GM18505 (cell line): ENCODE measurements around the gene SCD5.
"Not testable (repeated sequence)": the region's sequence is repeated elsewhere in the genome, so short reads cannot be mapped to it uniquely, and the experiment has no call there.

Experiments used
- ATAC-seq: cut with Tn5 transposase; IDR thresholded peaks from one replicate; pipeline ENCODE4 v1.9.1; 2021; ENCODE audit not compliant: unreplicated experiment
- POLR2A ChIP-seq: IDR thresholded peaks from 4 replicates; pipeline ENCODE4 v1.6.1; 2011; ENCODE audit warnings: borderline replicate concordance; ENCODE audit not compliant: insufficient read depth, insufficient read length; ENCODE audit errors: extremely low read depth

Gene SCD5

DNA sequence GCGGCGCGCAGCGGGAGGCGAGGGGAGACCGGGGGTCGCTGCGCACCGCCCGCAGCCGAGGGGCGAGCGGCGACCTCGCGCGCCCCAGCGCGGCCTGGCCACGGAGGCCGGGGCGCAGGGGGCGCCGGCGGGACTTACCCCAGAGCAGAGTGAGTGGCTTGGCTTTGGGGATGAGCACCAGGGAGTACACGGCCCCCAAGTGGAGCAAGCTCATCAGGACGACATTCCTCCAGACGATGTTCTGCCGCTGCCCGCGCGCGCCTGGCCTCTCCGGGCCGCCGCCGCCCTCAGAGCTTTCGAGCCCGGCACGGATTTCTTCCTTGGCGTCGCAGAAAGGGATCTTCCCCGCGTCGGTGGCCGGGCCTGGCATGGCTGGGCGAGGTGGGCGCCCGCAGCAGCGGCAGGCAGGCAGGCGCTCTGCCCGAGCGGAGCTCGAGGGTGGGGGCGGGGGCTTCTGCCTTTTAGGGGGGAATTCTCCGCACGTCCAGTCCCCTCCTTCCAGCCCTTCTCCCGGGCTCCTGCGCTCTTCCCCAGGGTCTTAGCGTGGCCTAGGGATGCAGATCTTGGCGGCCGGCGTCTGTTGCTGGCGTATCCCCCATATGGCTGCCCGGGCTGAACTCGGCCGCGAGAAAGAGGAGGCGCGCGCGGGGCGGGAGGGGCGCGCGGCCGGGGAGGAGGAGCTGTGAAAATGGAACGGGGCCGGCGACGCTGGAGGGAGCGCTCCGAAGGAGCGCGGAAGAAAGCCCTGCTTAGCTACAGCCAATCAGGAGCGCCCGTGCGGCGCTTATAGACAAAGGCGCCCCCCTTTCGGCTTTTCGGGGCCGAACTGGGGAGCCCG lies at the start of gene SCD5:
Gene SCD5 (minus strand): TSS at position 629 of the 838 bp plus-strand sequence. CDS start 259 bp downstream, at position 370.
- peak; percentile 26 for TF ChIP-seq POLR2A
- peak; percentile 91 for ATAC-seq

DNA sequence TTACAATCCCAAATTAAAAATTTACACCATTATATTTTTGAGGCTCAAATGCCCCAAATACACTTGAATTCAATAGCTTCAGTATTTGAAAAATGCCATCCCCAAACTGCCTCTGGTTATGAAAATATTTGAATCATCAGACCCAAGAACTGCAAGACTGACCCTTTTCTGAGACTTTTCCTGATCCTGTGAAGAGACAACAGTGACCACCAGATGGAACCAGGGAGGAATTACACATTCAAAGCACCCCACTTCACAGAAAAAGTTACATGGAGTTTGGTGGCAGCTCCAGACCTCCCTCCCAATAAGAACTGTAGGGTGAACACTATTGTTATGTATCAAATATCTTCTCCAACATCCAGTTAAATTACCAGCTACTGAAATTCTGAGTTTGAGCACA lies 44.0 kb upstream of the SCD5 start:
- TF ChIP-seq POLR2A: no peak
- ATAC-seq: no peak

DNA sequence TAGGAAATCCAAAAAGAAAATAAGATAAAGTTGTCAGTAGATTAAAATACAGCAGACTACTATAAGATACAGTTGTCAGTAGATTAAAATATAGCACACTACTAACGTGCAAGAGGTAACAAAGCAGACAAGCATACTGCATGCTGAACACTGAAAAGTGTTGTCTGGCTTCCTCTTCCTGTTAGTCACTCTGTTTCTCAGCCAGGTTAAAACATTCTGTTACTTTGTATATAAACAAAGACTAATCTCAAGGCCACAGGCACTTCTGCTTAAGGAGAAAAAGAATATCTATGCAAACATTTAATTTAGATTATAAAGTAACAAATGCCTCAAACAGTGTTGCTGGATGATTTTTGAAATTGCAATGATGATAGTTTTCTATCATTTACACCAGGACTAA lies 41.0 kb upstream of the SCD5 start:
- no peak for ATAC-seq
- TF ChIP-seq POLR2A: no peak

DNA sequence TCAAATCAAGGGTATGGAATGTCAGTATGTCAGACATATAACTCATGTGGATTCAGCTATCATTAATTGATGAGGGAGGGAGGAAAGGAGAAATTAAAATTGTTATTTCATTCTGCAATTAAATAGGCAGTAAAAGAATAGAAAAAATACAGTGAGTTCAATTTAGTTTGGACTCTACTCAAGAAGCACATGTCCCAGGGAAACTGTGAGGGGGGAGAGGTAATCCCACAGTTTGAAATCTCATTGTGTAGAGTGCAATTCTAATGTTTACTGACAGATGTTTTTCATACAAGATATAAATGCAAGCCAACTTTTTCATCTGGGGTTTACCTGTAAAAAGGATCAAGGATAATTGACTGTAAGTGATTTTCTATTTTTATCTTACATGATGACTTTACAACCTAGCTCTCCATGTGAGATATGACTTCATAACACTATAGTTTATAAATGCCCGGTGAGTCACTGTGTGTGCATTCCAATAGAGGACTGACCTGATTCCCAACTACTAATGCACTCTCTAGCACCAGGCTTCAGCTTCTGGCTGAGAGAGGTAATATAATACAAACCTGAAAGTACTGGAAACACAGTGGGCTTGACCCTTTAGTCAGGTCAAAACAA lies 35.2 kb upstream of the SCD5 start:
- ATAC-seq: no peak
- TF ChIP-seq POLR2A: no peak

DNA sequence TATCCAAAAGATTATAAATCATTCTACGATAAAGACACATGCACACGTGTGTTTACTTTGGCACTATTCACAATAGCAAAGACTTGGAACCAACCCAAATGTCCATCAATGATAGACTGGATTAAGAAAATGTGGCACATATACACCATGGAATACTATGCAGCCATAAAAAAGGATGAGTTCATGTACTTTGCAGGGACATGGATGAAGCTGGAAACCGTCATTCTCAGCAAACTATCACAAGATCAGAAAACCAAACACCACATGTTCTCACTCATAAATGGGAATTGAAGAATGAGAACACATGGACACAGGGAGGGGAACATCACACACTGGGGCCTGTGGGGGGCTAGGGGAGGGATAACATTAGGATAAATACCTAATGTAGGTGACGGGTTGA lies 34.5 kb upstream of the SCD5 start:
- not testable (repeated sequence) for ATAC-seq

GRCh38 chr4:82825425-82825824 lies 26.8 kb upstream of the SCD5 start:
- no peak for ATAC-seq
- TF ChIP-seq POLR2A: no peak

DNA sequence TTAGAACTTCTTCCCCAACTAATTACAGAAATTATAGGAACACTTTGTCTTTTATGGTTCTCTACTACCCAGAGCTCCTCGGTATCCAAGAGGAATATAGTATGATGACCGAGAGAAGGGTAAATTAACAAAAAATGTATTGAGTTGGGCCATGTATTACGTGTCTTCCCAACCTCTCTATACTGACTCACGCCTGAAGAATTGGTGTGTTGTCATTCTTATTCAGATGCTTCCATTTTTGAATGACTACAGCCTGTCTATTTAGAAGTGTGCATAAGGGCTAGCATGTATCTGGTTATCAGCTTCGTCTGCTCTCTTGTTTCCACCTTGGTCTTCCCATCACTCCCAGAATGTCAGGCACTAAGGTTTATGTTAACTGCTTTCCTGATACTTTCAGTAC lies 24.5 kb upstream of the SCD5 start:
- TF ChIP-seq POLR2A: no peak
- no peak for ATAC-seq

DNA sequence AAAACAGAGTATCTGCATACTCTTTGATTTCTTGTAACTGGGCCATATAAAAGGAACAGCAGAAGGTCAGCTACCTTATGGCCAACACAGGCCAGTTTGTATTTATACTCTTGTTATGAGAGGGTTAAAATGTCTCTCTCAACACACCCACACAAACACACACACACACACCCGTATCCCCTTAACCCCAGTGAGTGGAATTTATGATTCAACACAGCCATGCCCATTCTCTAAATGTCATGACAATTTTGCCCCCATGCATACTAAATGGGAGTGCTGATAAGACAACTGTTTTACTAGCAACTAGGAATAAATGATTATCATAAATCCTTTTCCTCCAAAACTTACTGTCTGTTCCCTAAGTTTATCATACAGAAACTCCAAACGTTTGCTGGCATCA lies 22.1 kb upstream of the SCD5 start:
- no peak for TF ChIP-seq POLR2A

DNA sequence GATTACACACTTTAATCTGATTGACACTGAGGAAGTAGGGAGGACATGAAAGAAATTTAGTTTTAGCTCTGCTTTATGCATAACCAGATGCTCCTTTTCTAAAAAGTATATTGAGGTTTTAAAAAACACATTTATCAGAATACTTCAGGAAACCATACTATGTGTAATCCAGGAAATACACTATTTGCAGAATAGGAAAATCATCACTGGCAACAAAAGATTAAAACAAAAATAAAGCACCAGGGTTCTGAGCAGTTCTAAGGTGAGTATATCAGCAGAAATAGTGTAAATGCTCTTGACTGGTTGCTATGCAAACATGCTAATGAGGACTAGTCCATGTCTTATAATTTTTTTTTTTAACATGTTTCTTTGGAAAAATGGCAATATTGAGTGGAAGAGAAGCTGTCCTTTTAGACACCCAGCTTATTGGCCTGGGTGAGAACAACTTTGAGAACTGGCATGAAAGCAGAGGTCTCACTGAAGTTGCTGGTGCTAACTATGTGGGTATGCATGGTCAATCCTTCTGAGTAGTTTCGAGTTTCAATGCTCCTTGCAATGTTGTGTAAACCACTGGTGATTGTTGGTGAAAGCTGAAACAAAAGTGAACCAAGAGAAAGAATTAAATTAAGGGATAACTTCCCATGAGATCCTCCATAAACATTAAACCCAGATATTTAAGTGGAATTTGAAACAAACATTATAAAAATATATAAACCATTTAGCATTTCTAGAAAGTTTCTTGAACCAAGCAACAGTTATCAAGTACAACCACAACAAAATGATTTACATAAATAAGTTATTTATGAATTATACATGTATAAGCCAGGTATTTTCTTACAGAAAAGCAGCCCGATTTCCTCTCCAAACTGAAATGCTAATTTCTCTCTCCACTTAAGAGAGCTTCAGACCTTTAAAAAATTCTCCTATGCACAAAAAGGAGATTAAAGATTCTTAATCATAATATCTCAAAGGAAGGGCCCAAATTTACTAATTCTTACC lies 20.4 kb upstream of the SCD5 start:
- ATAC-seq: no peak
- TF ChIP-seq POLR2A: no peak

More for the DNA sequence above, 22.1 kb upstream of the SCD5 start:
- ATAC-seq: no peak

GRCh38 chr4:82816874-82817273 lies 18.3 kb upstream of the SCD5 start:
- ATAC-seq: not testable (repeated sequence)

GRCh38 chr4:82814034-82814433 lies 15.4 kb upstream of the SCD5 start:
- ATAC-seq: no peak
- no peak for TF ChIP-seq POLR2A

GRCh38 chr4:82811838-82812341 lies 13.3 kb upstream of the SCD5 start:
- no peak for TF ChIP-seq POLR2A
- ATAC-seq: no peak

DNA sequence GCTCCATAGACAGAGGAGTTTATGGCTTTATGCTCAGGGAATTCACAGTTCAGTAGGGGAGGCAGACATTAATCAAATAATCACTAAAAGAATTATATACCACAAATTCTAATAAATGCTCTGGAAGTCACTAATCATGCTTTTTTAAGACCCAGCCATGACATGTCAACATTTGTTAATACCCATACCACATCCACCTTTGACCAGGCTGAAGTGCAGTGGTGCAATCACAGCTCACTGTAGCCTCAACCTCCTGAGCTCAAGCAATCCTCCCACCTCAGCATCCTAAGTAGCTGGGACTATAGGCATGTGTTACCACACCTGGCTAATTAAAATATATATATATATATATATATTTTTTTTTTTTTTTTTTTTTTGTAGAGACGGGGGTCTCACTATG lies 12.8 kb upstream of the SCD5 start:
- no peak for TF ChIP-seq POLR2A
- no peak for ATAC-seq
